GM12873 (cell line): ENCODE measurements around the gene TSPO2.

Source experiments
- TF ChIP-seq, protein P1 (sequence below): IDR thresholded peaks from 2 replicates; pipeline ENCODE4 v1.5.1; 2012; ENCODE audit warnings: low read depth, mild to moderate bottlenecking, moderate library complexity, low read length, control low read depth; ENCODE audit not compliant: insufficient read depth; ENCODE audit errors: missing control alignments

The TSPO2 gene

DNA sequence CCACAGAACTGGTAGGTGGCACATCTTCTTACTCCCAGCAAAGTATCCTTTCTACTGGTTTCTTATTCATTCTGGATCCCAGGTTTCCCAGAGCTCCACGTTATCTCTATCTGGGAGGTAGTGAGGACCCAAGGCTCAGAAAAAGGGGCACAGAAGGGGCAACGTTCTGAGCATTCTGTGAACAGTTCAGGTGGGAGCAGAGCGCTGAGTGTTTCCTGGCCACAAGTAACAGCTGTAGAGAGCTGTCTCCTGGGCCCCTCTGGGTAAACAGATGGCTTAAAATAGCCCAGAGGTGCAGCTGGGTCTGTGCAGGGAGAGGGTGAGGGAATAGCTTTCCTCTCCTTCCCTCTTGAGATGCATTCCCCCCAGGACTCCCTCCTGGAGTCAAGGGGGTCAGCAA lies 12.9 kb downstream of the TSPO2 start:
- TF ChIP-seq, protein P1, sequence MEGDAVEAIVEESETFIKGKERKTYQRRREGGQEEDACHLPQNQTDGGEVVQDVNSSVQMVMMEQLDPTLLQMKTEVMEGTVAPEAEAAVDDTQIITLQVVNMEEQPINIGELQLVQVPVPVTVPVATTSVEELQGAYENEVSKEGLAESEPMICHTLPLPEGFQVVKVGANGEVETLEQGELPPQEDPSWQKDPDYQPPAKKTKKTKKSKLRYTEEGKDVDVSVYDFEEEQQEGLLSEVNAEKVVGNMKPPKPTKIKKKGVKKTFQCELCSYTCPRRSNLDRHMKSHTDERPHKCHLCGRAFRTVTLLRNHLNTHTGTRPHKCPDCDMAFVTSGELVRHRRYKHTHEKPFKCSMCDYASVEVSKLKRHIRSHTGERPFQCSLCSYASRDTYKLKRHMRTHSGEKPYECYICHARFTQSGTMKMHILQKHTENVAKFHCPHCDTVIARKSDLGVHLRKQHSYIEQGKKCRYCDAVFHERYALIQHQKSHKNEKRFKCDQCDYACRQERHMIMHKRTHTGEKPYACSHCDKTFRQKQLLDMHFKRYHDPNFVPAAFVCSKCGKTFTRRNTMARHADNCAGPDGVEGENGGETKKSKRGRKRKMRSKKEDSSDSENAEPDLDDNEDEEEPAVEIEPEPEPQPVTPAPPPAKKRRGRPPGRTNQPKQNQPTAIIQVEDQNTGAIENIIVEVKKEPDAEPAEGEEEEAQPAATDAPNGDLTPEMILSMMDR: no peak

DNA sequence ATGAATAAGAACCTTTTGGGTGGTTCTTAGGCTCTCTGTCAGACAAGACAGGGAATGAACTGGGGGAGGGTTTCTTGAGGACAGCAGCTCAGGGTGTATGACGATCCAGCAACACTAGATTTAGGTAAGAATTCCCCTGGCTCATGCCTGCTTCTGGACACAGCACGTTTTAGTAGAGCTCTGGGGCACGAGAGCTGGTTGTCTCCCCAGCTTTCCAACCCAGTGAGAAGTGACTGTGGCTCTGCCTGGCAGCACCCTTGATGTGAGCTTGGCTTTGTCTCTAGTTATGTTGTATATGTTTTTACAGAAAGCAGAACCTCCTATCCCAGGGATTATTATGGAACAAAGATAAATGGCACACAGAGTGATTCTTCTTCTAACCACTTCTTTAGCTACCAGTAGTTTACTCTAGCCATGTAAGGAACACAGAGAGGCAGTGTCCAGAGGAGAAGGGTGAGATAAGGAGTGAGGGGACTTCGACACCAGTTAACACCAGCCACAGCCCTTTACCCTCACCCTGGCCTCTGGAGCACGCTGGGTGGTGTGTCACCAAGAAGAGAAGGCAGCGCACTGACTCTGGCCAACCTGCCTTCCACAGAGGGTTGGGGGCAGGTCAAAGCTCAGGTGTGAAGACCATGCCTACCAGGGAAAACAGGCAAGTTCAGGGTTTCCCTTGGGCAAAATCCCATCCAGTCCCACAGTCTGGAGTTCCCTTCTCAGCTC lies 14.7 kb downstream of the TSPO2 start:
- TF ChIP-seq, protein P1: no peak

DNA sequence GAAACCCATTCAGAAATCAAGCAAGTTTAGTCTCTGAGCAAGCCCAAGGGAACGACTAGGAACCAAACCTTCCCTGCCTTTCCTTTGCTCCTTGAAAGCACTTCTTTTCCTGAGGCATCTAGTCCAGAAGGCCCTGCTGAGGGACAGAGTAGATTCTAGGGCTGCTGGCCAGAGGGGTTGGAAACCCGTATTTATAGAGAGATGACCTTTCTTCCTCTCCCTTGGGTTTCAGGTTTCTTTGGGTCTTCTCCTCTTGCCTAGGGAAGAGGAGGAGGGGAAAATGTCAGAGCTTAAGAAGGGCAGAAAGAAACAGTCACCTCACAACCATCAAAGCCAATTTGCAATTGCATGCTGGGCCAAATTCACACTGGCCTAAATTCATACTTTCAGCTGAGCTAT lies 16.5 kb downstream of the TSPO2 start:
- TF ChIP-seq, protein P1: no peak

DNA sequence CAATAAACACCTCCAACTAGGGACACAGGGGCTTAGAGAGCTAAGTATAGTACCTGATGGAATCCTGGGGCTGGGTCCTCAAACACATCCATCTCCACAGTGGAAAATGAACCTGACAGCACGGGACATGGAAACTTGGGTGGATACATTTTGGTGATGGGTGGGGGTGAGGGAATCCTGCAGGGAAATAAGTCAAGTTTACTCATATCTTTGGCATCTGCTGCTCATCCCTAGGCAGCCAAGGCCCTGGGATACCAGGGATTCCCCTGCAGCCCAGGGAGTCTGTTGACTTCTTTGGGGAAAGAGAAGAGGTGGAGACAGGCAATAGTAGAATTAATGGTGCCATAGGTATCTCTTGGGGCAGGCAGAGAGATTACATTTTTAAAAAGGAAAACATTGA lies 17.3 kb downstream of the TSPO2 start:
- TF ChIP-seq, protein P1: no peak

DNA sequence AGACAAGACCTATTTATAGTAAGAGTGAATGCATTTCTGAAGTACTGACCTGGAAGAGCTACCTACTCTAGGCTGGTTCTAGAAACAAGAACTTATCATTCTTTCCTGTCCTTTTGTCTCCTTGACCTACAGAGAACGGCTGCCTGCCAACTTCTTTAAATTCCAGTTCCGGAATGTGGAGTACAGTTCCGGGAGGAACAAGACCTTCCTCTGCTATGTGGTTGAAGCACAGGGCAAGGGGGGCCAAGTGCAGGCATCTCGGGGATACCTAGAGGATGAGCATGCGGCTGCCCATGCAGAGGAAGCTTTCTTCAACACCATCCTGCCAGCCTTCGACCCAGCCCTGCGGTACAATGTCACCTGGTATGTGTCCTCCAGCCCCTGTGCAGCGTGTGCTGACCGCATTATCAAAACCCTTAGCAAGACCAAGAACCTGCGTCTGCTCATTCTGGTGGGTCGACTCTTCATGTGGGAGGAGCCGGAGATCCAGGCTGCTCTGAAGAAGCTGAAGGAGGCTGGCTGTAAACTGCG lies 19.0 kb downstream of the TSPO2 start:
- TF ChIP-seq, protein P1: no peak

DNA sequence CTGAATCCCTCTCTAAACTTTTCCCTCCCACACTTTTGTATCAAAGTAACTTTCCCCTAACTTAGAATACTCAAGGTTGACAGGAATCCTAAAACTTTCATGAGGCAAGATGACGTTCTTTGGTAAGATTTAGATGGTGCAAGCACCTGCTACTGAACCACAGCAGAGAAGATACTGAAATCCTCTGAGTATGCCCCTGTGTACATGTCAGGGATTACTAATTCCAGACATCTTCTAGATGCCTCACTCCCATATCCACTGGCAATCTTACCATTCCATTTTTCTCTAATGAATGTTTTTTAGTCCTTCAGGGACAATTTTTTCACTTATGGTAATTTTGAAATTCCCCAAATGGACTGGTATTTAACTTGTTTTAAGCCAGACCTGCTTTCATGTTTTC lies 19.8 kb downstream of the TSPO2 start:
- TF ChIP-seq, protein P1: no peak

DNA sequence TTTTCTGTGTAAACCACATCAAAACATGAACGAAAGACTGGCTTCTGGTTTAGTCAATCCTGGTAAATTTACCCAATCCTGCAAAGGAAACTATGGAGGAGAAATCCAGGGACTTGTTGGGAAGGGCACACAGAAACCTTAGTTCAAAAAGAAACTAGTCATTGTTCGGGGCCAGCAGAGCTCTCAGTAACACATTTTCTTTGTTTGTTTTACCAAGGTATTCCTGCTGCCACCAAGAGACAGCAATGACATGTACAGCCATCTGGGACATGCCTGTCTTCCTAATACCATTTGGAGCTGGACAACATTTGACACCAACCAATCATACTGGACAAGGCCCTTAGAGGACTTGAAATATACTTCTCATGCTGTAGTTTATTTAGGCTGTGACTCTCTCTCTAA lies 21.6 kb downstream of the TSPO2 start:
- TF ChIP-seq, protein P1: no peak
